Thyroid gland (tissue), 4 donors: ENCODE results near the gene RNF14. TPM values are rescaled to one million over a fixed set of nuclear protein-coding genes. Genes with fewer than 3 reads are reported as not detected.
A peak's percentile ranks its signal among the peaks of the same experiment; 100 is the strongest.
"Not testable (repeated sequence)": the region's sequence is repeated elsewhere in the genome, so short reads cannot be mapped to it uniquely, and the experiment has no call there.

ENCODE experiments used
- DNase-seq, 2 donors: peaks; one replicate each; pipeline ENCODE4 v3.0.0-alpha.2; 2019
- H3K27ac ChIP-seq, 3 donors: fragments of 200-600 bp; sonication (generic); 1 replicate in 2 of 3; 2 replicates in 1 of 3; pipeline ENCODE4 v1.5.1; 2016 to 2019; ENCODE audit warnings: mild to moderate bottlenecking in 1 of 3, moderate library complexity in 1 of 3
- H3K27me3 ChIP-seq: fragments of 200-600 bp; sonication (generic); one replicate; pipeline ENCODE4 v1.5.1; 2019
- H3K36me3 ChIP-seq, 2 donors: fragments of 200-600 bp; sonication (generic); one replicate each; pipeline ENCODE4 v1.5.1; 2016 to 2019
- H3K4me1 ChIP-seq, 2 donors: fragments of 200-600 bp; sonication (generic); one replicate each; pipeline ENCODE4 v1.5.1; 2017 to 2019
- H3K4me3 ChIP-seq, 3 donors: fragments of 200-600 bp; sonication (generic); replicated peaks in 1 of 3; 1 replicate in 2 of 3; 2 replicates in 1 of 3; pipeline ENCODE4 v1.5.1; 2016; ENCODE audit warnings: mild to moderate bottlenecking in 1 of 3
- H3K9me3 ChIP-seq: fragments of 200-600 bp; sonication (generic); one replicate; pipeline ENCODE4 v1.5.1; 2017
- POLR2A ChIP-seq, 2 donors: fragments of 450-650 bp; IDR thresholded peaks; one replicate each; pipeline ENCODE4 v1.6.1; 2017; ENCODE audit warnings: antibody characterized with exemption in 2 of 2, mild to moderate bottlenecking in 2 of 2, moderate library complexity in 1 of 2
- whole genome bisulfite sequencing, 2 donors: methylation state at CpG; one replicate each; pipeline ENCODE4 v1.1.5; 2017; 5-methylcytosine and 5-hydroxymethylcytosine counted together
- intact Hi-C: fragments of 100-400 bp; cut with DNase I; formaldehyde crosslinking; loops from one replicate; pipeline ENCODE4 v1.15.1; 2023
- total RNA-seq, 4 donors: library from RNA; depleted of rRNA; stranded (reverse); fragments of >200 nt; gene quantifications; one replicate each; pipeline ENCODE4 v1.2.3, GENCODE V29; 2016
- TF ChIP-seq, protein P1 (sequence below), 6 experiments: fragments of 200-600 bp in 3 of 6; fragments of 450-650 bp in 3 of 6; sonication (generic) in 3 of 6; IDR thresholded peaks; one replicate each; pipeline ENCODE4 v1.5.1; 2016 to 2019; ENCODE audit warnings: antibody characterized with exemption in 6 of 6, mild to moderate bottlenecking in 2 of 6, inconsistent platforms in 1 of 6, moderate library complexity in 1 of 6

RNF14 gene
- total RNA-seq, 4 donors from 2014 or later = 52.5 to 69.7 (median 61.7) TPM

DNA sequence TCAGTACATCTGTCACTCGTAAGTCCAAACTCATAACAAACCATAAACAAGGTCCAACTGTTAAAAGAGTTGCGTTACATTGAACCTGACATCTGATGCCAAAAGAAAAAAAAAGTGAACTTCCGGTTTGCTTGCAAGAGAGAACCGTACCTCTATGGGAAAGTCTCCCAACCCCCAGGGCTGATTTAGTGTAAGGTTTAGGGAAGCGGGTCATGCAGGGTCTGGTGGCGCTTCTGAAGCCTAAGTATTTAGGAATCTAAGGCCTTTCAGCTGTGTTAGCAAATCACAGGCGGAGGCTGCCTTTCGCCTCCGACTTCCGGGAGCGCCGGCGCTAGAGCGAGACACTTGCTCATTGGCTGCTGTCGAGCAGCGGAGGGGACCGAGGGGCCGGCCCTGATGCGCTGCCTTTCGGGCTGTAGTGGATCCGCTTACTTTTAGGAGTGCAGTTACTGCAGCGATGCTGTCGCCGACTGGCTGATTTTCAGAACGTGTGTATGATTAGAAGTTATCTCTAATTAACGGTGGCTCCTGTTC, 55.9 kb downstream of the RNF14 start:
- Histone ChIP-seq H3K27ac (peak overlapping the region; percentile 77 to 80 (median 79)), H3K4me3 (peak overlapping the region; percentile 16 to 33 (median 19)), H3K27me3 (no peaks in the 10 kb centered on the region), H3K9me3 (no peaks in the 10 kb centered on the region), H3K4me1 (no peaks in the 10 kb centered on the region), H3K36me3 (no peaks in the 10 kb centered on the region)
- DNase-seq = peak; percentile 87 to 89
- TF ChIP-seq, protein P1, sequence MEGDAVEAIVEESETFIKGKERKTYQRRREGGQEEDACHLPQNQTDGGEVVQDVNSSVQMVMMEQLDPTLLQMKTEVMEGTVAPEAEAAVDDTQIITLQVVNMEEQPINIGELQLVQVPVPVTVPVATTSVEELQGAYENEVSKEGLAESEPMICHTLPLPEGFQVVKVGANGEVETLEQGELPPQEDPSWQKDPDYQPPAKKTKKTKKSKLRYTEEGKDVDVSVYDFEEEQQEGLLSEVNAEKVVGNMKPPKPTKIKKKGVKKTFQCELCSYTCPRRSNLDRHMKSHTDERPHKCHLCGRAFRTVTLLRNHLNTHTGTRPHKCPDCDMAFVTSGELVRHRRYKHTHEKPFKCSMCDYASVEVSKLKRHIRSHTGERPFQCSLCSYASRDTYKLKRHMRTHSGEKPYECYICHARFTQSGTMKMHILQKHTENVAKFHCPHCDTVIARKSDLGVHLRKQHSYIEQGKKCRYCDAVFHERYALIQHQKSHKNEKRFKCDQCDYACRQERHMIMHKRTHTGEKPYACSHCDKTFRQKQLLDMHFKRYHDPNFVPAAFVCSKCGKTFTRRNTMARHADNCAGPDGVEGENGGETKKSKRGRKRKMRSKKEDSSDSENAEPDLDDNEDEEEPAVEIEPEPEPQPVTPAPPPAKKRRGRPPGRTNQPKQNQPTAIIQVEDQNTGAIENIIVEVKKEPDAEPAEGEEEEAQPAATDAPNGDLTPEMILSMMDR (IDR thresholded peaks at IDR 0.05) = no peak
- peak in 1 of 2 donors; percentile 63 for TF ChIP-seq POLR2A (IDR thresholded peaks at IDR 0.05)
- intact Hi-C loops = no loop called here
- WGBS, 2 donors = 1% methylated on average over 26 of the region's 26 CpGs

DNA sequence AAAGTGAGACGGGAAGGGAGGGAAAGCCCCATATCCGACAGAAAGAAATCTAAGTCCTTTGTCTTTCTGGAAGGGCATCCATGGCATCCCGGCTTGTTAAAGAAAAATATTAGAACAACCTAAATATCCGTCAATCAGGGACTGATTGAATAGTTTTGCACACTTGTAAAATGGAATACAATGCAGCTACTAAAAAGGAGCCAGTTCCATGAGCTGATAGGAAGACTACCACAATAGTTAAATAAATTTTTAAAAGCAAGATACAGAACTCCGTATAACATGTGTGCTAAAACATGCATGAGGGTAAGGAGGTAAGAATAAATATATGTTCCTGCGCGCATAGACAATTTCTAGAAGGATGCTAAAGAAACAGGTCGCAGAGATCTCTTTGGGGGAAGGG, 56.7 kb downstream of the RNF14 start:
- TF ChIP-seq POLR2A (IDR thresholded peaks at IDR 0.05) = no peak
- TF ChIP-seq, protein P1 (IDR thresholded peaks at IDR 0.05) = no peak
- H3K9me3 ChIP-seq = no peaks in the 10 kb centered on the region

DNA sequence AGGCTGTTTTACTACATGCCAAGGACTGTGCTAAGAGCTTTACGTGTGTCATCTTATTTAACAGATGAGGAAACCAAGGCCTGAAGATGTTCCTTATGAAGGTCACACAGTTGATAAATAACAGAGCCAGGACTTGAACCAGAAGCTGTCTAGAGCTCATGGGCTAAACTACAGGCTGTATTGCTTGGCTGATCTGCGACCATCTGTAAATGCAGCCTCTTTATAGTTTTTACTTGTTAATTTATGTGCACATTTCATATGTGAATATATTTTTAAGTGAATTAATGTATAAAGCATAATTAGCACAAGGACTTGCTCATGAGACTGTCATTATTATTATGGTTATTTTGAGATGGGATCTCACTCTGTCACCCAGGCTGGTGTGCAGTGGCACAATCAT, 63.2 kb downstream of the RNF14 start:
- DNase-seq = no peak
- intact Hi-C loops = no loop called here
- H3K4me3 ChIP-seq = no peak overlapping the region
- no peaks in the 10 kb centered on the region for H3K4me1 ChIP-seq
- H3K27ac ChIP-seq = no peak overlapping the region
- H3K27me3 ChIP-seq = no peaks in the 10 kb centered on the region
- TF ChIP-seq, protein P1 (IDR thresholded peaks at IDR 0.05) = no peak
- no peak for TF ChIP-seq POLR2A (IDR thresholded peaks at IDR 0.05)
- no peaks in the 10 kb centered on the region for H3K36me3 ChIP-seq
- no peaks in the 10 kb centered on the region for H3K9me3 ChIP-seq
- WGBS, 2 donors = 95 to 97% methylated on average over 2 of the region's 2 CpGs

More for the DNA sequence above, 56.7 kb downstream of the RNF14 start:
- DNase-seq = no peak
- H3K27ac ChIP-seq = no peak overlapping the region
- H3K27me3 ChIP-seq = no peaks in the 10 kb centered on the region
- no peaks in the 10 kb centered on the region for H3K36me3 ChIP-seq
- intact Hi-C loops = no loop called here
- no peak overlapping the region for H3K4me3 ChIP-seq
- H3K4me1 ChIP-seq = no peaks in the 10 kb centered on the region
- WGBS, 2 donors = 83 to 86% methylated on average over 7 to 8 of the region's 8 CpGs

DNA sequence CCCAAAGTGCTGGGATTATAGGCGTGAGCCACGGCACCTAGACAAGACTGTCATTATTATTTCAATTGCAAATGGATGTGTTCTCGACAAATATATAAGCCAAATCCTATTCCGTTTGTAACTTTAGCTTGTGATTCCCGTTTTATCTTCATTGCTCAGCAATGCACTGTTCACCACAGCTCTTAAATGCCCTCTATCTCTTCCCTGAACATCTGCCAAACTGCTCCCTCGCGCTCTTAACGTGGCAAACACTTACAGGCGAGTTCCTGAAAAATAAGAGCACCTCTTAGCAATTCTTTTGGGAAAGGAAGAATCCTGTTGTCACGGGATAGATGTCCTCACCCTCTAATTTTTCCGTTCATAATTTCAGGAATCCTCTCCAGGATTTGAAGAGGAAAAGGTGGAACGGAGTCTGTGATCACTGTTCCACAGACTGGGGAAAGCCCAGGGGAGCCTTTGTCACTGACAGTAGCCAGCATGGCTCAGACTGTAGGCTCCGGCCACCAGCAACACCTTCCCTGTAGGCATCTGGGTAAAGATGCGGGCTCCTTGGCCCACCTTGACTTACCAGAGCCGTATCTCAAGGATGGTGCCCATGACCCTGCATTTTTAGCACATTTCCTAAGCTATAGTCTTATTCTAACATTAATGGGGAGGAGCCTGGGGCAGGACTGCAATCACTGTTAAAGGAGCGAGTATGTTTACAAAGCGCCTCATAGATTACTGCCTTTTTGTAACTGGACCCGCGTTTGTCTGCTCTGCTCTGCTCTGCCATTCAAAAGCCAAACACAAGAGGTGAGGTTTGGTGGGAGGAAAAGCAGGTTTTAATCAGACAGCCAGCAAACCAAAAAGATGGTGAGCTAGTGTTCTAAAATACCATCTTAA, 64.1 kb downstream of the RNF14 start:
- TF ChIP-seq, protein P1 (IDR thresholded peaks at IDR 0.05) = no peak
- no peak for TF ChIP-seq POLR2A (IDR thresholded peaks at IDR 0.05)
- DNase-seq = no peak
- no peaks in the 10 kb centered on the region for H3K27me3 ChIP-seq
- H3K27ac ChIP-seq = no peak overlapping the region
- intact Hi-C loops = no loop called here
- no peak overlapping the region for H3K4me3 ChIP-seq
- H3K36me3 ChIP-seq = no peaks in the 10 kb centered on the region
- 74 to 78% methylated on average over 19 of the region's 19 CpGs for WGBS, 2 donors
- no peaks in the 10 kb centered on the region for H3K9me3 ChIP-seq
- no peaks in the 10 kb centered on the region for H3K4me1 ChIP-seq

DNA sequence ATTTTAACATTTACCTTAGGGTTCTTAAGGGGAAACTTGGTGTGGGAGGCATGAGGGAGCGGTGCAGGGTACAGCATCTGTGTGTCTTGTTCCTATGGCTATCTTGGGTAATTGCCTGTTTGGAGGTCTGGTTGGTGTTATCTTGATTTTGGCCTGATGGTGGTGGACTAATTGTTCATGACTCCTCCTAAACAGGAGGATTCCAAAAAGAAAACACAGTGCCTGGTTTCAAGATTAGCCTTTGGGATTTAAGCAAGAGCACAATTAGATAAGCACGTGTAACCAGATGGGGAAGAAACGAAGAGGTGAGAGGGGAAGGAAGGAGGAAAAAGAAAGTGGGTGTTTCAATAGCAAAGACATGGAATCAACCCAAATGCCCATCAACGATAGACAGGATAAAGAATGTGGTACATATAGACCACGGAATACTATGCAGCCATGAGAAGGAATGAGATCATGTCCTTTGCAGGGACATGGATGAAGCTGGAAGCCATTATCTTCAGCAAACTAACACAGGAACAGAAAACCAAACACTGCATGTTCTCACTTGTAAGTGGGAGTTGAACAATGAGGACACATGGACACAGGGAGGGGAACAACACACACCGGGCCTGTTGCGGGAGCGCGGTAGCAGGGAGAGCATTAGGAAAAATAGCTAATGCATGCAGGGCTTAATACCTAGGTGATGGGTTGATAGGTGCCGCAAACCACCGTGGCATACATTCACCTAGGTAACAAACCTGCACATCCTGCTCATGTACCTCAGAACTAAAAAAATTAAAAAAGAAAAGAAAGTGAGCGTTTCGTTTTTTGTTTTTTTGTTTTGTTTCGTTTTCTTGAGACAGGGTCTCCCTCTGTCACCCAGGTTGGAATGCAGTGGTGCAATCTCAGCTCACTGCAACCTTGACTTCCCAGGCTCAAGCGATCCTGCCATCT, 65.0 kb downstream of the RNF14 start:
- H3K27ac ChIP-seq, DNase-seq, H3K36me3 ChIP-seq, H3K27me3 ChIP-seq, H3K4me1 ChIP-seq, H3K9me3 ChIP-seq, intact Hi-C loops, H3K4me3 ChIP-seq: not testable (repeated sequence)
- 91 to 92% methylated on average over 15 of the region's 15 CpGs for WGBS, 2 donors
